Osteoblast (primary cell): Measurements from ENCODE around the gene TRIM27. TPM values are rescaled to one million over a fixed set of nuclear protein-coding genes. Genes with fewer than 3 reads are reported as not detected.

ENCODE experiments used
- DNase-seq: peaks from one replicate; pipeline ENCODE4 v3.0.0; 2011; ENCODE audit warnings: low spot score, mixed read lengths; ENCODE audit not compliant: insufficient read length; ENCODE audit errors: missing footprints
- H2AFZ ChIP-seq: 2 replicates; pipeline ENCODE4 v1.6.0; 2011; ENCODE audit warnings: mild to moderate bottlenecking, low read length
- H3K27ac ChIP-seq: 2 replicates; pipeline ENCODE4 v1.5.1; 2011; ENCODE audit warnings: mild to moderate bottlenecking, low read depth, low read length, moderate library complexity
- H3K27me3 ChIP-seq: 2 replicates; pipeline ENCODE4 v1.6.0; 2012; ENCODE audit warnings: mild to moderate bottlenecking, control low read depth, inconsistent platforms, low read length, moderate library complexity; ENCODE audit not compliant: insufficient read depth
- H3K36me3 ChIP-seq: 2 replicates; pipeline ENCODE4 v1.5.1; 2011; ENCODE audit warnings: mild to moderate bottlenecking, low read length, control low read depth, moderate library complexity; ENCODE audit not compliant: insufficient read depth
- H3K4me1 ChIP-seq: 2 replicates; pipeline ENCODE4 v1.5.1; 2011; ENCODE audit warnings: mild to moderate bottlenecking, low read length, control low read depth, moderate library complexity; ENCODE audit not compliant: insufficient read depth
- H3K4me2 ChIP-seq: 2 replicates; pipeline ENCODE4 v1.6.0; 2011; ENCODE audit warnings: mild to moderate bottlenecking, low read length; ENCODE audit not compliant: insufficient read depth
- H3K4me3 ChIP-seq: fragments of 200-600 bp; sonication (generic); 3 replicates; pipeline ENCODE4 v1.5.1; 2012; ENCODE audit warnings: mild to moderate bottlenecking, low read length, inconsistent platforms; ENCODE audit not compliant: insufficient read depth
- H3K79me2 ChIP-seq: 2 replicates; pipeline ENCODE4 v1.6.0; 2012; ENCODE audit warnings: mild to moderate bottlenecking, low read length, control low read depth, inconsistent platforms; ENCODE audit not compliant: insufficient read depth
- H3K9me3 ChIP-seq: 2 replicates; pipeline ENCODE4 v1.5.1; 2011; ENCODE audit warnings: low read depth, low read length, control low read depth
- H4K20me1 ChIP-seq: 2 replicates; pipeline ENCODE4 v1.6.0; 2012; ENCODE audit warnings: mild to moderate bottlenecking, low read length, control low read depth; ENCODE audit not compliant: insufficient read depth
- CTCF ChIP-seq: IDR thresholded peaks from 2 replicates; pipeline ENCODE4 v1.5.1; 2011; ENCODE audit warnings: mild to moderate bottlenecking, low read depth, low read length, moderate library complexity; ENCODE audit errors: extremely low read depth
- total RNA-seq: library from RNA; depleted of rRNA; stranded (reverse); fragments of >200 nt; gene quantifications from 2 replicates; pipeline ENCODE4 v1.2.3, GENCODE V29; 2012

The TRIM27 gene
- total RNA-seq, 1 donor = 53.6 TPM

- peak overlapping the region; percentile 83 for H3K4me3 ChIP-seq
- no peaks in the 10 kb centered on the region for H4K20me1 ChIP-seq
- H3K4me2 ChIP-seq = peak overlapping the region; percentile 88
- H2AFZ ChIP-seq = peak overlapping the region; percentile 94
- no peaks in the 10 kb centered on the region for H3K79me2 ChIP-seq
- no peak for TF ChIP-seq CTCF
- H3K9me3 ChIP-seq = no peaks in the 10 kb centered on the region
- peak; percentile 86 for DNase-seq
- H3K4me1 ChIP-seq = peaks cover 9% of the 10 kb centered on the region
- H3K27ac ChIP-seq = peak overlapping the region; percentile 22
- peaks cover 8% of the 10 kb centered on the region for H3K27me3 ChIP-seq
- H3K36me3 ChIP-seq = no peaks in the 10 kb centered on the region
Observed at GRCh38 chr6:28864326-28864923, 59.4 kb downstream of the TRIM27 start.

- H3K36me3 ChIP-seq = no peaks in the 10 kb centered on the region
- H3K9me3 ChIP-seq = no peaks in the 10 kb centered on the region
- H3K4me1 ChIP-seq = peaks cover 9% of the 10 kb centered on the region
- DNase-seq = peak; percentile 96
- H3K27me3 ChIP-seq = peaks cover 8% of the 10 kb centered on the region
- peak overlapping the region; percentile 94 for H2AFZ ChIP-seq
- H4K20me1 ChIP-seq = no peaks in the 10 kb centered on the region
- H3K79me2 ChIP-seq = no peaks in the 10 kb centered on the region
- peak overlapping the region; percentile 88 for H3K4me2 ChIP-seq
- peak overlapping the region; percentile 83 for H3K4me3 ChIP-seq
- no peak for TF ChIP-seq CTCF
- H3K27ac ChIP-seq = peak overlapping the region; percentile 22
Observed at GRCh38 chr6:28863604-28864325, 60.0 kb downstream of the TRIM27 start.

GRCh38 chr6:28862077-28862476, 61.7 kb downstream of the TRIM27 start:
- DNase-seq = no peak
- TF ChIP-seq CTCF = no peak
- no peak overlapping the region for H3K4me3 ChIP-seq
- peaks cover 9% of the 10 kb centered on the region for H3K4me1 ChIP-seq
- no peaks in the 10 kb centered on the region for H4K20me1 ChIP-seq
- no peaks in the 10 kb centered on the region for H3K9me3 ChIP-seq
- peaks cover 8% of the 10 kb centered on the region for H3K27me3 ChIP-seq
- no peak overlapping the region for H2AFZ ChIP-seq
- H3K27ac ChIP-seq = no peak overlapping the region
- H3K36me3 ChIP-seq = no peaks in the 10 kb centered on the region
- H3K79me2 ChIP-seq = no peaks in the 10 kb centered on the region
- no peak overlapping the region for H3K4me2 ChIP-seq

GRCh38 chr6:28861339-28861738, 62.4 kb downstream of the TRIM27 start:
- Histone ChIP-seq H3K27me3 (peaks cover 8% of the 10 kb centered on the region), H4K20me1 (no peaks in the 10 kb centered on the region)

More at GRCh38 chr6:28861339-28861738, 62.4 kb downstream of the TRIM27 start:
- Histone ChIP-seq H3K4me1 (peaks cover 9% of the 10 kb centered on the region), H3K36me3 (no peaks in the 10 kb centered on the region), H3K4me3 (no peak overlapping the region), H3K79me2 (no peaks in the 10 kb centered on the region), H2AFZ (no peak overlapping the region), H3K27ac (no peak overlapping the region), H3K9me3 (no peaks in the 10 kb centered on the region), H3K4me2 (no peak overlapping the region)
- DNase-seq = no peak
- no peak for TF ChIP-seq CTCF
